Stimulated activated CD8-positive, alpha-beta memory T cell treated with anti-CD3 and anti-CD28 coated beads, Interleukin-2, amount 100 ng/mL, for 48 hours (primary cell): ENCODE data around the gene SLC7A6.

Experiments
- DNase-seq, 2 donors: peaks; one replicate each; pipeline ENCODE4 v3.0.0-alpha.2; 2020; ENCODE audit warnings: low read depth in 2 of 2

Gene SLC7A6

DNA sequence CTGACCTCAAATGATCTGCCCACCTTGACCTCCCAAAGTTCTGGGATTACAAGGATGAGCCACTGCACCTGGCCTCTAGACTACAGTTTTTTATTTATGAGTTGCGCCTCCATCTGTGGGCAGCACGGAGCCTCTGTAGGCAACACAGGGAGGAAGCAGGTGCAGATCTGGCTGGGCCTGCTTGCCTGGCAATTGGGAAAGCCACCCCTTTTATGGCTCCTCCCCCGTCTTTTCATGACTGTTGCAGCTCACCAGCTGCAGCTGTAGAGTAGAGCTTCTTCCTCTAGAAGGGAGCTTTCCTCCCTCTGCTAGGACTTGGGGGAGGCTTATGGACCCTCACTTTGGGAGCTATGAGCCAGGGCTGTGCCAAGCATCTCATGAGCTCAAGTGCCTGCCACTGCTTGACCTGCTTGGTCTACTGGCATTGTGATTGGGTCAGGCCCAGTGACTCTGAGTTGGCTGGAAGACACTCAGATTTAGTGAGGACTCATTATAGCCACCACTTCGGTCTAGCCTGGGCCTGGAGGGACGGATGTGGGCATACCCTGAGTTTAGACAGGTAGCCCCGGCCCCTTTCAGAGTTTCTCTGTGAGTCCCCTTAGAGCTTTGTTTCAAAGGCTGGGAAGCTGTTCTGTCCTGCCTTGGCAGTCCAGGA lies 6.9 kb upstream of the SLC7A6 start:
- no peak for DNase-seq

DNA sequence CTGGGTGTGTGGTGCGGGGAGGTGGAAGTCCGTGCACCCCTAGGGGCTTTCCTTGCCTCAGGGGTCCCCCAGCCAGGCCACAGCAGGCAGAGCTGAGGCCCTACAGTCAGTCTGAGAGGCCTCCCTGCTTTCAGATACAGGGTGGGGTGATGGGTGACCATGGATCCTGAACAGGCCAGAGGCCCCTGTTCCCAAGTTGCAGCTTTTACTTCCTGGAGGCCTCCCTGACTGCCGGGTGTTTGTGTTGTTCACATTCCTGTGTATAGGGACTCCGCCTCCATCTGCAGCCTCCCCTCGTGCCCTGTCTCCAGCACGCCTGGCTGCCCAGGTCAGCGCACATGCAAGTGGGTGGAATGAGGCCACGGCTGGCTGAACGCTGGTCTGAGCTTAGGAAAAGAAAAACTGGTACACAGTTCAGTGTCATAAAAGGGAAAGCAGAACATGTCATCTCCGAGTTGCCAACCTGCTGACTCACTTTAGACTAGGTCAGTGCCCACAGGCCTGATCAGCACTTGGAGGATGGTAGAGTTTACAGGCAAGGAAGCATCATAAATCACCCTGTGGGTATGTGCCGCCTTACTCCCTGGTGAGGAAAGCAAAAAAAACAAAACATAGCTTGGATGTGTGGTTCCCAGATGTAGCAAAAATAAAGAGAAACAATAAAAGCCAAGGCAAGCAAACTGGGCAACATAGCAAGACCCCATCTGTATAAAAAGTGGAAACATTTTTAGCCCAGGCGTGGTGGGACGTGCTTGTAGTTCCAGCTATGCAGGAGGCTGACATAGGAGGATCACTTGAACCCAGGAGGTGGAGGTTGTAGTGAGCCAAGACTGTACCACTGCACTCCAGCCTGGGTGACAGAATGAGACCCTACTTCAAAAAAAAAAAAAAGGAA lies 6.2 kb upstream of the SLC7A6 start:
- no peak for DNase-seq

GRCh38 chr16:68259007-68259825 lies 5.1 kb upstream of the SLC7A6 start:
- DNase-seq = no peak

DNA sequence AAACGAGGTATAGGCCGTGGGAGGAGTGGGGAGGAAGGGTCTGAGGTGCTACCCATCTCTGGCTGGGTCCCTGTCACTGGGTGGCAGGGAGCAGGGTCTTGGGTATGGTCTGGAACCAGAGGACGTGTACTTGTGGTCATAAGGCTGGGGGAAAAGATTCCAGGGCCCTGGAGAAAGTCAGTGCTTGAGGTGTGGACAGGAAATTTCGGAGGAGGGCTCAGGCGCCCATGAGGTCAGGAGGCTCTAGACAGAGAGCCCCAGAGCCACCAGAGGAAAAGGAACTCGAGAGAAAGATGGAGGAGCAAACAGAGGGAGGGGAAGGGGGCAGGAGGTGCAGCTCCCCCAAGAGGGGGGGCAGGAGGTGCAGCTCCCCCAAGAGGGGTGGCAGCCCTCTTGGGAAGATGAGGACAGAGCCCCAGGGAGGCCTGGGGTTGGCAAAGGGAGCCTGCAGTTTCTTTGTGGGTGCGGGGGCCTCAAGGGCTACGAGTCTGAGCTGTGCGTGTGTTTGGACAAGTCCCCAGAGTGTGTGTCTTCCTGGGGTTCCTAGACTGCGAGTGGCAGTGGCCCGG lies 683 bp upstream of the SLC7A6 start:
- no peak for DNase-seq

DNA sequence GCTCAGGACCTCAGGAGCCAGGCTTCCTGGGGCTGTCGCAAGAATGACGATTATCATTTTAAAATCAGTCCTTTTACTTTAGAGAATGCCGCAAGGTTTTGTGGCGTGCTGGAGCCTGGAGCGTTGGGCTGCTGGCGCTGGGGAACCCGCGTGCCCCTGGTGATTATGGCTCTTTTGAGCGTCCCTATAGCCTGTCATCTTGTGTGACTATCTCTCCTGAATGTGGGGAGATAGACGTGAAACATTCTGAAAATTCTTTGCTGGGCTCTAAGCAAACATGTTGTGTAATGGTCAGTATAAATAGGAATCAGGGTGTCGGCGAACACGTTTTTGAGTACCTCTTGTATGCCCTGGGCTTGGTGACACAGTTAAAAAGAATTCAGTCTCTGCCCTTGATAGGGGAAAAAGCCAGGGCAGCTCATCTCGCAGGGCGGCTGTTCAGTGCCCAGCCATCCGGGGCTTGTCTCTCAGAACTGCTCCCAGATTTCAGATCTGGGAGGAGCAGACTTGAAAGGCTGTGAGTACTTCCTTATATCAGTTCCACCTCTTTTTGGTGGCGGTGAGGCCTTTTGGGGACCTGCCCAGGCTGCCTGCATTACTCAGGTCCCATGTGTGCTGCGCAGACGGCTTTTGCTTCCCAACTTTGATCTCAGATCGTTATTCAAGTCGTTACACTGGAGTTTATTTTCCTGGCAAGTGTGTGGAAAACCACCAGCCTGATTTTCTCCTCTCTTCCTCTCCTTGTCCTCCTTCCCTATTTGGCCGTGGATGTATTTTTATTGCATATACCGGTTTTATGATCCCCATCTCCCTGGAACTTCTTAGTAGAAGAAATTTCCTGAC lies 973 bp downstream of the SLC7A6 start:
- no peak for DNase-seq

DNA sequence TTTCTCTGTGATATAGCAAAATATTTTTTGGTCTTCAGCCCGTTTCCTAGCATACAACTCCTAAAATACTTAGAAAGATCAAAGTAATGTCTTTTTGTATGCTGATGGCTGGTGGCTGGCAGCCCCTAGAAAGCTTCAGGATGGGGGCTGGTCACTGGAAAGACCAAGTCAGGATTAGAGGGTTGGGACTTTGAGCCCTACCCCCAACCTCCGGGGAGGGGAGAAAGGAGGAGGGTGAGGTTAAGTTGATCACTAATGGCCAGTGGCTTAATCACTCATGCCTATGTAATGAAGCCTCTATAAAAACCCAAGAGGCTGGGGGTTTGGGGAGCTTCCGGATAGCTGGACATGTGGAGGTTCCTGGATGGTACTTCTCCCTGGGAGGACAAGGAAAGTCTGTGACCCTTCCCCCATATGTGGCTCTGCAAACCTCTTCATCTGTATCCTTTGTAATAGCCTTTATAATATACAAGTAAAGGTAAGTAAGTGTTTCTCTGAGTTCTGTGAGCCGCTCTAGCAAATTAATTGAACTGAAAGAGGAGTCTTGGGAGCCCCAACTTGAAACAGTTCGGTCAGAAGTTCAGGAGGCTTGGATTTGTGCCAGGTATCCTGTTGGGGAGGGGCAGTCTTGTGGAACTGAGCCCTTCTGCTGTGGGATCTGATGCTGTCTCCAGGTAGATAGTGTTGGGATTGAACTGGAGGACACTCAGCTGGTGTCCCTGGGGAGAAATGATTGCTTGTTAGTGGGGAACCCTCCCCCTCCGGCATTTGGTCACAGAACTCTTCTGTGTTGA lies 3.5 kb downstream of the SLC7A6 start:
- DNase-seq = no peak

GRCh38 chr16:68269793-68270192 lies 5.5 kb downstream of the SLC7A6 start:
- DNase-seq = no peak

DNA sequence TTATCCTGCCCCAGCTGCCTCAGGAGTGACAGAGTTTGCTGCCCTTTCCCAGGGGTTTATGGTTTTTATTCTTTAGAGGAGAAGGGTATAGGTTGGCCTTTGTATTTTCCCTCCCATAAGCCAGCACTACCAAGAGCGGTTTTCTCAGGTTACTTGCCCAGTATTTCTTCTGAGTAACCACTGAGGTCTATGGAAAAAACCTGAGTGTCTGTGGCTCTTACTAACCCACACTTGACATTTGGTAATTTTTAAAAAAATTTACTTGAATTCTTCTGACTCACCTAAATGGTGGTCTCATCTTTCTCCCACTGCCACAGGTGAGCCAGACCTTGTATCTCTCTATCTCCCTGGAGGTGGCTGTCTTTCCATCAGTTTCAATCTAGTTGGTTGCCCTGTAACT lies 6.0 kb downstream of the SLC7A6 start:
- DNase-seq = no peak

DNA sequence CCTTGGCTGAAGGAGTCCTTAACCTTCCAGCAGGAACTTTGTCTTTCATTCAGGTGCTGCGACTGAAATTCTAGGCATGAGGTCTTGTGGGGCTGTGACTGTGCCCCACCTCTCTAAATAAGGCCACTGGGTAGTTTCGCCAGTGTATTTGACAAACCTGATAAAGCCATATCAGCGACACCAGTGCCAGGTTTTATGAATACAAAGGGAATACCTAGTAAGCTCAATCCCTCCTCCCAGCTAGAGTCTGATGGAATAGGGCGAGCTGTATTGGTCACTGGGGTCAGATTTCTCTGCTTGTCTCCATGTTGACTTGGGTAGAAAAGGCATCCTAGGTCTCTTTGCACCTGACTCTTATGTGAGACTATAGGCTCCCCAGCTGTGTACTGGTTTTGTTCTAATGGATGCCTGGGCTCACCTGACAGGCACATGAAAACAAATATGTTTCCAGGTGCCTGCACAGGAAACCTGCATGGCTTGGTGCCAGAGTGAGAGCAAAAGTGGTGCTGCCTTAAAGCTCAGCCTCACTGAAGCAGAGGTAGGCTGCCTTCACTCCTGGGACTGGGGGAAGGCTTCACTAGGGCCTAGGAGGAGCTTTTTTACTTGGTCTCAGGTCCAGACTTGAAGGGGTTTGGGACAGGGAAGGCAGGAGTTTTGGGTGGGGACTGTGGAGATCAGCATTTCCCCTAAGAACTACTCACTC lies 8.3 kb downstream of the SLC7A6 start:
- no peak for DNase-seq

DNA sequence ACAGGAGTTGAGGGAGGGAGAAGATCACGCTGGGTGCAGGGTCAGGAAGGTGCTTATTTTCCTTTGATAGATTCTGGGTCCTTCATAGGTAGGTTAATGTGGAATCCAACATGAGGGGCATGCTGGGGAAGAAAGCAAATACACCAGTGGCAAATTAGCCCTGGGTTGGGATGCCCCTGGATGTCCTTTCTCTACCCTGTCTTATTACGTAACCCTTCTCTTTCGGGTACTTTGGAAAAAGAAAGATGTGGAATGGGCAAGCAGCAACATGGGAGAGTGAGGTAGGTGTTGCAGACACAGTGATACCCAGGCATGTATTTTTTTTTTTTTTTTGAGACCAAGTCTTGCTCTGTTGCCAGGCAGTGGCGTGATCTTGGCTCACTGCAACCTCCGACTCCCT lies 9.1 kb downstream of the SLC7A6 start:
- no peak for DNase-seq

GRCh38 chr16:68273896-68274295 lies 9.6 kb downstream of the SLC7A6 start:
- DNase-seq = no peak

- DNase-seq = no peak
Observed at GRCh38 chr16:68274441-68274840, 10.1 kb downstream of the SLC7A6 start.

GRCh38 chr16:68275611-68276191 lies 11.4 kb downstream of the SLC7A6 start:
- DNase-seq = no peak

DNA sequence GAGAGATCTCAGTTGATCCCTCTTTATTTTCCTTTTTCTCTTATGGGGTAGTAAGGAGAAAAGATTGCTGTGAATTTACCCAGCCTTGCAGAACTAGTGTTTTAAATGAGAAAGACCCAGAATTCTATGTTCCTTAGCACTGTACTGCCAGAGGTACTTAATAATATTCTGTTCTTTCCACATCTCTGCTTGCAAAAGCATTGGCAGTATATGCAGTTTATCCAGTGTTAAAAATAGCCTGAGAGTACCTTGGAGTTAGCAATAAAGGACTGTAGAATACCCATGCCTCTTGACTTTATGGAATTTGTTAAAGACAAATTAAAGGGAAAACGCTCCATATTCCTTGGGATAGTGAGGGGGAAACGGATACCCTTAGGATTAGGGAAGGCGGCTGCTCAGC lies 11.9 kb downstream of the SLC7A6 start:
- no peak for DNase-seq

DNA sequence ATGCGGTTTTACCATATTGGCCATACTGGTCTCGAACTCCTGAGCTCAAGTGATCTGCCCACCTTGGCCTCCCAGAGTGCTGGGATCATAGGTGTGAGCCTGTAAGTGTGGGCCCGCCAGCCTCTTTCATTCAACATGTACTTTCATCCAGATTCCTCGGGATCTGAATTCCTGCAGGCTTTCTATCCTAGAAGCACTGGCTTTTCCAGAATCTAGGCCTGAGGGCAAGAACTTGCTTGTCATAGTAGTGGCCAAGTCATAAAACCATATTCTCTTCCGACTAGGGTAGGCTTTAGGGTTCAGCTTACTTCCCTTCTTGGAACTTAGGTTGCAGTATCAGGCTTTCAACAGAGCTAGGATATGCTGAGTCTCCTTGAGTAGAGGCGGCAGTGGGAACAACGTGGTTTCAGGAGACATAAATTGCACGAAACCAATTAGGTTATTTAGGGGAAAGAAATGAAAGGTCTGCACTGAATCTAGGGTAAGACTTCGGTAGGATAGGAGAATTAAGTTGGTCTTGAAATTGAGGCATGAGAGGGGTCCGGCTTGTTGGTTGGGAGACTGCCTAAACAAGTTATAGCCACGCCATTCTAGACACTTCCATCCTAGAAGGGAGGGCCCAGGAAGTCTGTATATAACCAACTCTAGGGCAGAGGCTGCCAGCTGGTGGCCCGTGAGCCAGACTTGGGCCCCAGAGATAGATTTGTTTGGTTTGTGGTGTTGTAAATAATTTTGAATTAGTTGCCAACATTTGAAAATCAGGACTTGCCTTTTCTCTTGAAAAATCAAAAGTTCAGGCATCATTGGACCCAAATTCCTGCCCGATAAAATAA lies 15.6 kb downstream of the SLC7A6 start:
- no peak for DNase-seq

DNA sequence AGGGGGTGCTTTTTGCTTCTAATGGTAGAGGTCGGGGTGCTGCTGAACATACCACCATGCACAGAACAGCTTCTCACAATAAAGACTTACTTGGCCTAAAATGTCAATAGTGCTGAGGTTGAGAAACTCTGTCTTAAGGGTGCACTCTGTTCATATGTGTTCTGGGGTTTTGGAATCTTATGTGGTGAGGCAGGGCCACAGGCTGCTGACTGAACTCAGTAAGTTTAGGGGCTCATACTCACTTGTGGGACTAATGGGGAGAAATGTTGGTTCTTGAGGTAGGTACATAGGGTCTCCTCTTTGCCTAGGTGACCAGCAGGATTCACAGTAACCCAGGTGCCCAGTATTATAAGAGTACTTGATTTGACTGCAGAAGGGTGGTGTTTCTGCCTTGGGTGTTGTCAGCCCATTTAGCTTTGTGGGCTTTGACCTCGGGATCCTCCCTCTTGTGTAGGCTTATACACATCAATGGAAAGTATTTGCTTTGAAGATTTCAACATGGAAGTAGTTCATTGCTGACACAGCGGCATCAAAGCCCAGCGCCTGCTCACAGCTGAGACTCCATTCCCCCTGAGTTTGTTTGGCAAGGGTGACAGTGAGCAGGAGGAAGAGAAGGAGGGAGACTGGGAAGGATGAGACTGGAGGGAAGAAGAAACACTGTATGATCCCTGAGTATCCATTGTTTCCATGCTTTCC lies 17.2 kb downstream of the SLC7A6 start:
- no peak for DNase-seq

DNA sequence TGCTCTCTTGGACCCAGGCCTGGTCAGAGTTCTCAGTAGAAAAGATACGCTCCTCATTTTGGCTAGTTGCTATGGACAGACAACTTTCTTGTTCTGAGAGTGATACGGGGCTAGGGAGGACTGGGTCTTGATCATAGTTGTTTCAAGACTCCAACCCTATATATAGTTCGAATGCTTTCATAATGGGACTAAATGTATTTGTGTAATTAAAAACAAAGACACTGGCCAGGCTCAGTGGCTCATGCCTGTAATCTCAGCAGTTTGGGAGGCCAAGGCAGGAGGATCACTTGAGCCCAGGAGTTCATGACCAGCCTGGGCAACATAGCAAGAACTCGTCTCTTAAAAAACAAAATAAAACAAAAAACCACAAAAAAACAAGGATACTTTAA lies 17.7 kb downstream of the SLC7A6 start:
- no peak for DNase-seq

GRCh38 chr16:68283346-68283745 lies 19.0 kb downstream of the SLC7A6 start:
- DNase-seq = no peak
